ENCODE results near the gene RHCE. TPM values are rescaled to one million over a fixed set of nuclear protein-coding genes. Genes with fewer than 3 reads are reported as not detected.
A peak's percentile ranks its signal among the peaks of the same experiment; 100 is the strongest.
"Not testable (repeated sequence)": the region's sequence is repeated elsewhere in the genome, so short reads cannot be mapped to it uniquely, and the experiment has no call there.

Gene RHCE
- total RNA-seq, 1 donor from 2014 or later: 1.7 TPM

- peak; percentile 49 for ATAC-seq
- intact Hi-C loops (cut with DNase I); DNase-seq (ENCODE audit: missing footprints): not testable (repeated sequence)
These were observed 91.8 kb downstream of the RHCE start for GRCh38 chr1:25328791-25329185.

GRCh38 chr1:25327864-25328790 lies 92.5 kb downstream of the RHCE start:
- not testable (repeated sequence) for DNase-seq (ENCODE audit: missing footprints)
- peak; percentile 56 for ATAC-seq

GRCh38 chr1:25324407-25324806 lies 96.2 kb downstream of the RHCE start:
- ATAC-seq; intact Hi-C loops (cut with DNase I); DNase-seq (ENCODE audit: missing footprints): not testable (repeated sequence)

More at GRCh38 chr1:25327864-25328790, 92.5 kb downstream of the RHCE start:
- intact Hi-C loops (cut with DNase I): not testable (repeated sequence)

GRCh38 chr1:25322127-25322526 lies 98.5 kb downstream of the RHCE start:
- ATAC-seq; DNase-seq (ENCODE audit: missing footprints); intact Hi-C loops (cut with DNase I): not testable (repeated sequence)

GRCh38 chr1:25320314-25320938 lies 100.2 kb downstream of the RHCE start:
- intact Hi-C loops (cut with DNase I); ATAC-seq; DNase-seq (ENCODE audit: missing footprints): not testable (repeated sequence)

GRCh38 chr1:25312806-25313470 lies 107.7 kb downstream of the RHCE start:
- DNase-seq (ENCODE audit: missing footprints); intact Hi-C loops (cut with DNase I); ATAC-seq: not testable (repeated sequence)

Other genes starting within 250 kb of the RHCE start
- gene SYF2, start 188.3 kb downstream of the RHCE start, total RNA-seq: 34.1 TPM
- gene RSRP1, start 173.4 kb downstream of the RHCE start, total RNA-seq: 41.4 TPM
- not detected for gene RHD, start 148.3 kb downstream of the RHCE start, total RNA-seq
- 70.5 TPM for gene TMEM50A, start 82.5 kb downstream of the RHCE start, total RNA-seq
- 13.7 TPM for gene MACO1, start 10.1 kb upstream of the RHCE start, total RNA-seq
- 12.3 TPM for gene LDLRAP1, start 122.8 kb upstream of the RHCE start, total RNA-seq
- gene MAN1C1, start 196.0 kb upstream of the RHCE start, total RNA-seq: 19.5 TPM

Data from Right ventricle myocardium inferior (tissue), 1 donor.